Mesodermal cell (in vitro differentiated cells): ENCODE results near the gene IMPG1. TPM values are rescaled to one million over a fixed set of nuclear protein-coding genes. Genes with fewer than 3 reads are reported as not detected.

Experiments used
- H3K27ac ChIP-seq: 2 replicates; pipeline ENCODE4 v1.7.0; 2013; ENCODE audit warnings: mild to moderate bottlenecking, low read depth, low read length, moderate library complexity; ENCODE audit not compliant: severe bottlenecking
- H3K36me3 ChIP-seq: 2 replicates; pipeline ENCODE4 v1.7.1; 2013; ENCODE audit warnings: mild to moderate bottlenecking, low read length, moderate library complexity; ENCODE audit not compliant: control insufficient read depth, insufficient read depth
- H3K4me1 ChIP-seq: one replicate; pipeline ENCODE4 v1.7.1; 2013; ENCODE audit warnings: mild to moderate bottlenecking, low read length; ENCODE audit not compliant: insufficient read depth, control insufficient read depth, poor library complexity, severe bottlenecking
- H3K4me3 ChIP-seq: 2 replicates; pipeline ENCODE4 v1.7.0; 2013; ENCODE audit warnings: low read length, control low read depth, mild to moderate bottlenecking; ENCODE audit not compliant: insufficient read depth, poor library complexity, severe bottlenecking; ENCODE audit errors: extremely low read depth
- H3K9me3 ChIP-seq: 2 replicates; pipeline ENCODE4 v1.7.1; 2013; ENCODE audit warnings: mild to moderate bottlenecking, low read length, moderate library complexity; ENCODE audit not compliant: control insufficient read depth
- WGBS, 2 experiments: methylation state at CpG; one replicate each; pipeline ENCODE4 v1.1.5; 2013; ENCODE audit warnings: missing lambda C conversion rate in 2 of 2; ENCODE audit not compliant: insufficient coverage in 2 of 2; 5-methylcytosine and 5-hydroxymethylcytosine counted together
- polyA plus RNA-seq, 2 experiments: library from polyadenylated mRNA; stranded (reverse); fragments of 50-300 nt; gene quantifications; one replicate each; pipeline ENCODE4 v1.2.3, GENCODE V29; 2013

IMPG1 gene, protein sequence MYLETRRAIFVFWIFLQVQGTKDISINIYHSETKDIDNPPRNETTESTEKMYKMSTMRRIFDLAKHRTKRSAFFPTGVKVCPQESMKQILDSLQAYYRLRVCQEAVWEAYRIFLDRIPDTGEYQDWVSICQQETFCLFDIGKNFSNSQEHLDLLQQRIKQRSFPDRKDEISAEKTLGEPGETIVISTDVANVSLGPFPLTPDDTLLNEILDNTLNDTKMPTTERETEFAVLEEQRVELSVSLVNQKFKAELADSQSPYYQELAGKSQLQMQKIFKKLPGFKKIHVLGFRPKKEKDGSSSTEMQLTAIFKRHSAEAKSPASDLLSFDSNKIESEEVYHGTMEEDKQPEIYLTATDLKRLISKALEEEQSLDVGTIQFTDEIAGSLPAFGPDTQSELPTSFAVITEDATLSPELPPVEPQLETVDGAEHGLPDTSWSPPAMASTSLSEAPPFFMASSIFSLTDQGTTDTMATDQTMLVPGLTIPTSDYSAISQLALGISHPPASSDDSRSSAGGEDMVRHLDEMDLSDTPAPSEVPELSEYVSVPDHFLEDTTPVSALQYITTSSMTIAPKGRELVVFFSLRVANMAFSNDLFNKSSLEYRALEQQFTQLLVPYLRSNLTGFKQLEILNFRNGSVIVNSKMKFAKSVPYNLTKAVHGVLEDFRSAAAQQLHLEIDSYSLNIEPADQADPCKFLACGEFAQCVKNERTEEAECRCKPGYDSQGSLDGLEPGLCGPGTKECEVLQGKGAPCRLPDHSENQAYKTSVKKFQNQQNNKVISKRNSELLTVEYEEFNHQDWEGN
- not detected for polyA plus RNA-seq (2013, experiment 1 of 2)
- polyA plus RNA-seq (2013, experiment 2 of 2): not detected

DNA sequence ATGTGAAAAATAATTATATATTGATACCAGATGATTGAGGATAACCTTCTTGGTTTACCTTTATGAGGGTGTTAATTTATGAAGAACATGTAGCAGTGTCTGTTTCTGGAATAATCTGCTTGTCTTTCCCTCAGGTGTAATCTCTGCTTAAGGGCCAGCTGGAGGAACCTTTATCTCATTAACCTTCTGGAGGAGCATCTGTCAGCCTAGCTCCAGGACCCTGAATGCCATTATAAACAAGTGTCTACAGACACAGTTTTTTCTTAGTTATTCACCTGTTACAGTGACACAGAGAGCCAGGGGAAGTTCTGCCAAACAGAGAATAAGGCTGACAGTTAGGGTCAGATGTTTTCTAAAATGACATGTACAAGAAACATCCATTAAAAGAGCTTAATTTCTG is at the start of gene IMPG1:
TSS of gene IMPG1 (minus strand) at position 101 of the 400 bp plus-strand sequence. CDS start 174 bp downstream, outside the sequence.
- H3K27ac ChIP-seq: no peak within 1 kb of the TSS
- no peaks in the 10 kb centered on the region for H3K4me1 ChIP-seq
- H3K9me3 ChIP-seq: no peaks in the 10 kb centered on the region
- no peaks in the 10 kb centered on the region for H3K36me3 ChIP-seq
- H3K4me3 ChIP-seq: no peak within 1 kb of the TSS

DNA sequence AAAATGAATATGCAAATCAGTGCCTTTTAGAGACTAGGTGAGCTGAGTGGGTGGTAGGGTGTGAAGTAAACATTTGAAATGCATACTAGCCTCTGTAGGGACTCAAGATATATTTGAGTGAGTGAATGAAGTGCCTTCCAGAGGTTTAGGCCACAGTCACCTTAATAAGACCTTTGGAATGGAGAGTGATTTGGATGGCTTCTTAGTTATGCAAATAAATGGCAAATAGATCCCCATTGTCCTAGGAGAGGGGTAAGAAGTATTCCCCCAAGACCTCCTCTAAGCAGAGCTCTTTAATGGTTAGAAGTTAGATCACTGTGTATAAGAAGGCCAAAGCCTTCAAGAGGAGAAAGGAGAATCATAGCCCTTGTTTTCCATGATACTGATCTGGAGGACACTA is 47.8 kb upstream of the IMPG1 start:
- Histone ChIP-seq H3K4me3 (no peak overlapping the region), H3K27ac (no peak overlapping the region), H3K36me3 (no peaks in the 10 kb centered on the region), H3K9me3 (no peaks in the 10 kb centered on the region), H3K4me1 (no peaks in the 10 kb centered on the region)

DNA sequence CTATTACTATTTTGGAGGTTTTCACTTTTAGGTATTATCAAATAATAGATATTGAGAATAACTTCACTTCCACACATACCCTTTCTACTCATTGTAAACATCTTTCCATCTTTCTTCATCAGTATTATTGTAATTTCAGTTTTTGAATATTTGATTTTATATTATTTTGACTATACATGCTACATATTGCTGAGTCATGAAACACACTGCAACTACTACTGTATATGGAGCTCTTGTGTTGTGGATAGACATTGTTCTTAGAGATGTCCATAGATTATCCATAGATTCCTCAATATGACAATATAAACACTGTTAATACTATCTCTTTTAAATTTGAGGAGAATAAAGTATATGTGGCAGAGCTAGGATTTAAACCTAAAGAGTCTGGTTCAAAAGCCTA is 819 bp upstream of the IMPG1 start:
- Histone ChIP-seq H3K27ac (no peak overlapping the region), H3K36me3 (no peaks in the 10 kb centered on the region), H3K4me1 (no peaks in the 10 kb centered on the region), H3K4me3 (no peak overlapping the region), H3K9me3 (no peaks in the 10 kb centered on the region)

DNA sequence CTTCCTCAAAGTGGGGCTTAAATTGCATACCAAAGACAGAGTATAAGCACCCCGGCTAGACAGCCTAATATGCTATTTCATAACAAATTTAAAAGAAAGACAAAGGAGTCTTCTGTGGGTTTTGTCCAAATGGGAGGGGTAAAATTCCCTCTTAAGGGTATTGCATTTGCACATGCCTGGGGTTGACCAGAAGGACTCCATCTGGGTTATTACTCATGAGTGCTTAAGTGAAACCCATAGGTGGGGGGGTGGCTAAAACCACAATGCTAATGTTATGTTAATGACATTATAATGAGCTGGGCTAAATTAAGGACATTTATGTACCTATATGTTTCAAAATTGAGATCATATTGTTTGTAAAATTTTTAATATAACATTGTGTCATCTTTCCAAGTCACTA is 15.0 kb downstream of the IMPG1 start:
- H3K4me3 ChIP-seq: no peak overlapping the region
- no peaks in the 10 kb centered on the region for H3K36me3 ChIP-seq
- H3K27ac ChIP-seq: no peak overlapping the region
- no peaks in the 10 kb centered on the region for H3K9me3 ChIP-seq
- H3K4me1 ChIP-seq: no peaks in the 10 kb centered on the region
- WGBS, 2 experiments: no CpG with 5 or more reads among the region's 1 CpG

DNA sequence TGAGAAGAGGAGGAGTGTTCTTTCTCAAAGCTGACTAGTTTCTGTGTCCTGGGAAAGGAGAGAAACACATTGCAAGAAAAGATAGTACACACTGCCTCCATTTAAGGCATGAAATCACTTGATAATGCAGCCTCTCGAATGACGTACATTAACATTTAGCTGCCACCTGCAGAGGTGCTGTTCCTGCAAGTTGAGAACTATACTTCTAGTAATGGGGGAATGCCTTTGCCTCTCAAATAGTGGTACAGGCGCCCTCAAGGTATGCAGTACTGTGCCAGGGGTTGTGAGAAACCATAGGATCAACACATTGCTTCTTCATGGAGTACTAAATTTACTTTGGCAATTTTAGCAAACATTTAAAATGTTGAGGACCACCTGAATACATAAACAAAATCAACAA is 20.1 kb downstream of the IMPG1 start:
- 60 to 92% methylated on average over 1 to 2 of the region's 3 CpGs for WGBS, 2 experiments
- no peaks in the 10 kb centered on the region for H3K9me3 ChIP-seq
- H3K4me3 ChIP-seq: no peak overlapping the region
- H3K27ac ChIP-seq: no peak overlapping the region
- H3K36me3 ChIP-seq: no peaks in the 10 kb centered on the region
- no peaks in the 10 kb centered on the region for H3K4me1 ChIP-seq

DNA sequence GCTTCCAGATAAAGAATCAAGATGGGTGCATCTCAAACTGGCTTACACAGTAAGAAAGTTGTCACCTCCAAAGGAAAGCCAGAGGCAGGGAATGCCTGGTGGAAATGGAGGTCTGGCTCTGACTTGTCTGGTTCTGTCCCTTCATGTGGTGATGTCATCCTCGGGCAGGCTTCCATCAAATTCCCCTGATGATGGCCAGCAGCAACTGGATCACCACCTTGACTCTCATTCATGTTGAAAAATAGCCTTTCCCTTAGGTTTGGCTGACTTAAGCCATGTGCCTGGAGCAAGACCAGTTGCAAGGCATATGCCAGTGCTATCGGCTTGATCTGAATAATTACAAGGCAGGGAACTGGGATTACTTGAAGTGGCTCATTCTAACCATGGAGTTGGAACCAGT is 28.8 kb downstream of the IMPG1 start:
- Histone ChIP-seq H3K27ac (no peak overlapping the region), H3K9me3 (no peaks in the 10 kb centered on the region), H3K4me1 (no peaks in the 10 kb centered on the region), H3K36me3 (no peaks in the 10 kb centered on the region), H3K4me3 (no peak overlapping the region)
- WGBS, 2 experiments: 83 to 88% methylated on average over 2 of the region's 2 CpGs

DNA sequence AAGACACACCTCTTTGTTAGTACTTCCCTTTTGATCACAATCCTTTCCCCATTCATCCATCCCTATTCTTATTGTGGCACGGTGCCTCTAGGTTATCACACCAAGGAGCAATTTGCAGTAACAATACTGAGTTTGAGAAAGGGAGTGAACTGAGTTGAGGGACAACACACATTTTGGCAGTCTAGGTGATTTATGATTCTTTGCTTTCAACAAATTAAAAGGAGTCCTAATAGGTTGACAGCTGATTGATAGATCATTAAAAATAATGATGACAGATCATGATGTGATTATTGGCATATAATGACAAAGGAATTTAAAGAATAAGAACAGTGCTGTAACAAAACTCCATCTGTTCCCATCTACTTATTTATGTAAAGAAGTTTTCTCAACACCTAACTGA is 36.7 kb downstream of the IMPG1 start:
- Histone ChIP-seq H3K9me3 (no peaks in the 10 kb centered on the region), H3K4me3 (no peak overlapping the region), H3K36me3 (no peaks in the 10 kb centered on the region), H3K4me1 (no peaks in the 10 kb centered on the region), H3K27ac (no peak overlapping the region)
- WGBS, 2 experiments: no CpG with 5 or more reads among the region's 1 CpG

DNA sequence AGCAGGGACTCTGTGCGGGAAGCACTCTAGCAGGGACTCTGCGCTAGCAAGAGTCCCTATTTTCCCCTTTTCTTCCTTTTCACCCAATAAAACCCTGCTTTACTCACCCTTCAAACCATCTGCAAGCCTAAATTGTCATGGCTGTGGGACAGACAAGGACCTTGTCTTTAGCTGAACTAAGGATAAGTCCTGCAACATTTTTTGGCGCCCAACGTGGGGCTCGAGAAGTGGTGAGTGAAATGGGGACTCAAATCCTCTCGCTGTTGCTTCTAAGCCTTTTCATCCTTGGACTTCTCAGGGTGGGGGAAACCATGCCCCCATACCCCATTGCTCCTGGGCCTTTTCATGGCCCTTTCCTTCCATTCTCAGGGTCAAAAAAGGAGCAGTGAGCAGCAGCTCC is 46.4 kb downstream of the IMPG1 start:
- WGBS, 2 experiments: 95 to 98% methylated on average over 3 to 6 of the region's 6 CpGs
- H3K36me3 ChIP-seq: no peaks in the 10 kb centered on the region
- no peak overlapping the region for H3K27ac ChIP-seq
- H3K4me3 ChIP-seq: no peak overlapping the region
- H3K4me1 ChIP-seq: no peaks in the 10 kb centered on the region
- peaks cover 37% of the 10 kb centered on the region for H3K9me3 ChIP-seq

DNA sequence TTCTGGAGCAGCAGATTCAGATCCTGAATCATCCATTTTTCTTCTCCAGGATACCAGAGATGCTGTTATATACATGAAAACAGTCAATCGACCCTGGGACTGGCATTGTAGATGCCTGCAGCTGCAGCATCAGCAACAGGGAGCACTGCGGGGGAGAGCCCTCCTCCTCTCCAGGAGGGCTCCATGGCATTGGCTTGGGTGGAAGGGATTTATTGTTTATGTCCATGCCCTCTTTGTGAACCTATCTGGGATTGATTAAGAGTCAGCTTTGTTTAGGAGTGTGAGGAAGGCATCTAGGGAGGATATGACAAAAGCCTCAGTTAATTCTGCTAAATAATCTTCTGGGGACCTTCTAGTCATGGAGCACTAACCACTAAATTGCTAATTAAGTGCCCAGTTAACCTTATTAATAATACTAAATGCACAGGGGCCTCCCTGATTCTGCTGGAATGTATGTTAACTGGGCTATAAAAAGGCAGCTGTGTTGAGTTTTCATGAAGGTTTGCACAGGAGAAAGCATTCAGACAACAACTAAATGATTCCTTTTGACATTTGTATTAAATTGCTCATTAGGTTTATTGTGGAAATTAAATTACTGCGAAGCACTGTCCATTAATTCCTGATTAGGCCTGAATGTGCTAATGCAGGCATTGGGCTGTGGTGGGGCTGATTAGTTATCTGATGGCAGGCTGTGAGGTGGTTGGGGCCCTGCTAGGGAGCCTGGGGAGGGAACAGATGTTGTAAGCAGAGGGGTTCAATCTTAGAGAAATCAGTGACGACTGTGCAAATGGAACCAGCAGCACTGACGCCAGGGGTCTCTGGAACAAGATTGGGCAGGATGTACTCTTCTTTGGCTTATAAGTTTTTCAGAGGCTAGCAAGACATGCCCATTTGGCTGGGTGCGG is 57.6 kb downstream of the IMPG1 start:
- no peaks in the 10 kb centered on the region for H3K36me3 ChIP-seq
- no peaks in the 10 kb centered on the region for H3K4me1 ChIP-seq
- H3K4me3 ChIP-seq: no peak overlapping the region
- no peak overlapping the region for H3K27ac ChIP-seq
- 88 to 93% methylated on average over 5 to 6 of the region's 6 CpGs for WGBS, 2 experiments
- no peaks in the 10 kb centered on the region for H3K9me3 ChIP-seq

DNA sequence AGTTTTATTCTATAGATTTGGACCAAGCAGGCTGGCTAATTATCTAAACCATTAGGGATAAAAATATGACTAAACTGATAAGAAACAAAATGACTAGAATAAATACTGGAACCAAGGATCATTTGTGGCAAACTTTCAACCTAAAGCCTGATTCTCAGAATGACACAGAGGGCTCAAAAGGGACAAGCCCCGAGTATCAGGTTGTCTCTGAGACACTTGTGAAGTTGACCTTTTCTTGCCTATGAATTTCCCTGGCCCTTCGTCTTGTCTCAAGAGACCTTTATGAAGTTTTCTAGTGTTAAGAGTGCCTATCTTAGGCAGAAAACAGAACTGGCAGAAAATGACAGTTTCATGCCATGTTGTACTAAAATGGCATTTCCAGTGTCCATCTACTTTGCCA is 68.3 kb downstream of the IMPG1 start:
- Histone ChIP-seq H3K27ac (no peak overlapping the region), H3K9me3 (no peaks in the 10 kb centered on the region), H3K36me3 (no peaks in the 10 kb centered on the region), H3K4me3 (no peak overlapping the region), H3K4me1 (no peaks in the 10 kb centered on the region)
- WGBS, 2 experiments: 90 to 100% methylated on average over 1 to 2 of the region's 2 CpGs
